ENCODE data around the gene SSC5D. TPM values are rescaled to one million over a fixed set of nuclear protein-coding genes. Genes with fewer than 3 reads are reported as not detected.
"Not testable (repeated sequence)": the region's sequence is repeated elsewhere in the genome, so short reads cannot be mapped to it uniquely, and the experiment has no call there.

Gene SSC5D
- total RNA-seq, 1 experiment from 2014 or later: 3.2 TPM

GRCh38 chr19:55530996-55531395 is 42.8 kb downstream of the SSC5D start:
- Histone ChIP-seq H4K91ac (ENCODE audit: insufficient read length, low read depth, low read length) (no peak overlapping the region), H2BK5ac (ENCODE audit: insufficient read length, low read length) (no peak overlapping the region), H3K14ac (ENCODE audit: insufficient read depth, low read length) (no peak overlapping the region), H3K4ac (ENCODE audit: low read depth, low read length) (no peak overlapping the region), H4K5ac (ENCODE audit: insufficient read length, low read depth, low read length) (no peak overlapping the region), H2BK15ac (ENCODE audit: low read depth, low read length) (no peak overlapping the region), H2AFZ (ENCODE audit: low read length) (no peak overlapping the region), H2AK5ac (ENCODE audit: insufficient read length, low read length) (no peak overlapping the region), H3K27ac (ENCODE audit: insufficient read length, low read depth, low read length) (no peak overlapping the region), H3K9ac (ENCODE audit: extremely low read depth, insufficient read length, low read length) (no peak overlapping the region), H3K9me3 (ENCODE audit: control insufficient read depth, low read depth, low read length) (no peaks in the 10 kb centered on the region), H3K4me2 (ENCODE audit: insufficient read depth, insufficient read length, low read length) (no peak overlapping the region), H3K56ac (ENCODE audit: insufficient read length, low read depth, low read length) (no peak overlapping the region), H3T11ph (ENCODE audit: low read length) (no peak overlapping the region), H4K8ac (replicated peaks; ENCODE audit: insufficient read length, low read depth, low read length) (no peak overlapping the region), H2BK20ac (ENCODE audit: low read depth, low read length, poor library complexity, severe bottlenecking) (no peak overlapping the region), H3K27me3 (ENCODE audit: insufficient read depth, low read length) (no peaks in the 10 kb centered on the region), H2BK120ac (ENCODE audit: low read depth, low read length, poor library complexity, severe bottlenecking) (no peak overlapping the region), H2BK12ac (ENCODE audit: insufficient read length, low read depth, low read length) (no peak overlapping the region), H3K79me1 (ENCODE audit: insufficient read depth, low read depth, low read length, poor library complexity, severe bottlenecking) (no peaks in the 10 kb centered on the region), H3K23ac (ENCODE audit: insufficient read length, low read depth, low read length) (no peak overlapping the region), H3K4me1 (ENCODE audit: insufficient read depth, low read length) (no peaks in the 10 kb centered on the region; the same call in 1 of the 2 replicates), H3K18ac (ENCODE audit: insufficient read length, low read depth, low read length) (no peak overlapping the region), H3K23me2 (ENCODE audit: insufficient read length, low read depth, low read length, poor library complexity, severe bottlenecking) (no peaks in the 10 kb centered on the region), H4K20me1 (ENCODE audit: control insufficient read depth, insufficient read depth, insufficient read length) (no peaks in the 10 kb centered on the region), H3K79me2 (ENCODE audit: insufficient read depth, low read length) (no peaks in the 10 kb centered on the region)
- no peak for DNase-seq
- TF ChIP-seq CTCF (conservative IDR thresholded peaks at IDR 0.05): no peak
- H3K4me3 Mint-ChIP-seq: no peak overlapping the region
- H3K36me3 Mint-ChIP-seq (ENCODE audit: insufficient read depth in 1 of 3, low read depth in 3 of 3): no peaks in the 10 kb centered on the region
- peaks cover 4% of the 10 kb centered on the region; the same call in 1 of the 2 replicates for H3K27me3 Mint-ChIP-seq (ENCODE audit: low read depth)
- H3K4me1 Mint-ChIP-seq: peaks cover 0 to 7% of the 10 kb centered on the region in 2 experiments; a peak in 2 of 4 replicates
- no peak overlapping the region for H3K27ac Mint-ChIP-seq
- no peaks in the 10 kb centered on the region for H3K9me3 Mint-ChIP-seq
- WGBS (ENCODE audit: extremely low coverage, insufficient read length, low lambda C conversion rate): no CpG with 5 or more reads among the region's 26 CpGs

GRCh38 chr19:55534280-55534679 is 46.0 kb downstream of the SSC5D start:
- H4K8ac ChIP-seq (replicated peaks; ENCODE audit: insufficient read length, low read depth, low read length); DNase-seq; H3K79me2 ChIP-seq (ENCODE audit: insufficient read depth, low read length); H2BK120ac ChIP-seq (ENCODE audit: low read depth, low read length, poor library complexity, severe bottlenecking); H3K9ac ChIP-seq (ENCODE audit: extremely low read depth, insufficient read length, low read length); H2BK12ac ChIP-seq (ENCODE audit: insufficient read length, low read depth, low read length); H3K18ac ChIP-seq (ENCODE audit: insufficient read length, low read depth, low read length); H3K23me2 ChIP-seq (ENCODE audit: insufficient read length, low read depth, low read length, poor library complexity, severe bottlenecking); H3T11ph ChIP-seq (ENCODE audit: low read length); H3K79me1 ChIP-seq (ENCODE audit: insufficient read depth, low read depth, low read length, poor library complexity, severe bottlenecking); H3K4me2 ChIP-seq (ENCODE audit: insufficient read depth, insufficient read length, low read length); H3K56ac ChIP-seq (ENCODE audit: insufficient read length, low read depth, low read length); H3K23ac ChIP-seq (ENCODE audit: insufficient read length, low read depth, low read length); H3K4ac ChIP-seq (ENCODE audit: low read depth, low read length); H3K14ac ChIP-seq (ENCODE audit: insufficient read depth, low read length); H4K20me1 ChIP-seq (ENCODE audit: control insufficient read depth, insufficient read depth, insufficient read length); H4K5ac ChIP-seq (ENCODE audit: insufficient read length, low read depth, low read length); H3K9me3 Mint-ChIP-seq; H3K27ac ChIP-seq (ENCODE audit: insufficient read length, low read depth, low read length); H2AK5ac ChIP-seq (ENCODE audit: insufficient read length, low read length); H3K27ac Mint-ChIP-seq; H3K9me3 ChIP-seq (ENCODE audit: control insufficient read depth, low read depth, low read length); H3K36me3 Mint-ChIP-seq (ENCODE audit: insufficient read depth in 1 of 3, low read depth in 3 of 3); H4K91ac ChIP-seq (ENCODE audit: insufficient read length, low read depth, low read length); H3K4me3 Mint-ChIP-seq; H3K27me3 Mint-ChIP-seq (ENCODE audit: low read depth); H2BK20ac ChIP-seq (ENCODE audit: low read depth, low read length, poor library complexity, severe bottlenecking); H3K27me3 ChIP-seq (ENCODE audit: insufficient read depth, low read length); H2AFZ ChIP-seq (ENCODE audit: low read length); H3K4me1 ChIP-seq (ENCODE audit: insufficient read depth, low read length); H2BK15ac ChIP-seq (ENCODE audit: low read depth, low read length); H2BK5ac ChIP-seq (ENCODE audit: insufficient read length, low read length): not testable (repeated sequence)
- H3K4me1 Mint-ChIP-seq: peaks cover 2 to 23% of the 10 kb centered on the region in 2 experiments; a peak in 3 of 4 replicates
- WGBS (ENCODE audit: extremely low coverage, insufficient read length, low lambda C conversion rate): no CpG with 5 or more reads among the region's 7 CpGs

All from H9 (cell line).